HCT116 (cell line): Measurements from ENCODE around the gene FXYD6. TPM values are rescaled to one million over a fixed set of nuclear protein-coding genes. Genes with fewer than 3 reads are reported as not detected.

Experiments
- ATAC-seq: fragments of 200-7000 bp; cut with Tn5 transposase; 2 replicates; pipeline ENCODE4 v1.9.1; 2020; ENCODE audit warnings: mild to moderate bottlenecking, moderate library complexity
- BruUV-seq: library from RNA; stranded (reverse); fragments of 400-500 nt; replicated peaks from 2 replicates; lab custom pipeline; 2021; lab: Mats Ljungman, UMichigan
- CTCF ChIA-PET: fragments of 300-600 bp; sonication (Branson Sonifier 250); formaldehyde crosslinking; loops from one replicate; lab custom pipeline; 2021; ENCODE audit warnings: antibody characterized with exemption; lab: Charles Lee
- POLR2A ChIA-PET: fragments of 300-600, 350-600 bp; sonication (Branson Sonifier 250); formaldehyde crosslinking; loops from one replicate; lab custom pipeline; 2021; ENCODE audit warnings: antibody characterized with exemption; lab: Charles Lee
- RAD21 ChIA-PET, 2 experiments: fragments of 300-600 bp; sonication (Branson Sonifier 250); formaldehyde crosslinking; loops; one replicate each; lab custom pipeline; 2023; ENCODE audit warnings: low total read pairs in 2 of 2; ENCODE audit not compliant: uncharacterized antibody in 2 of 2, unreplicated experiment in 2 of 2, low non-redundant PET in 1 of 2; lab: Charles Lee
- DNase-seq: peaks from one replicate; pipeline ENCODE4 v3.0.0-alpha.2; 2010; ENCODE audit warnings: low read depth, low spot score
- H2AFZ ChIP-seq: fragments of 200-600 bp; shearing (Covaris generic), sonication (generic); 2 replicates; pipeline ENCODE4 v1.6.1; 2017; ENCODE audit warnings: low read depth, mixed run types, mixed read lengths, antibody characterized with exemption, low read length; ENCODE audit not compliant: poor library complexity, severe bottlenecking
- H3K27ac ChIP-seq: 2 replicates; pipeline ENCODE4 v1.5.1; 2012; ENCODE audit warnings: low read depth, low read length
- H3K27me3 ChIP-seq: fragments of 200-600 bp; sonication (generic); 2 replicates; pipeline ENCODE4 v1.6.1; 2016; ENCODE audit warnings: mixed run types, low read length, mixed read lengths; ENCODE audit not compliant: insufficient read depth
- H3K36me3 ChIP-seq, 2 experiments: fragments of 200-500 bp in 1 of 2; fragments of 200-600 bp in 1 of 2; sonication (Bioruptor generic) in 1 of 2; sonication (generic) in 1 of 2; 2 replicates each; pipeline versions ENCODE4 v1.5.1 to v1.6.1; 2014 to 2016; ENCODE audit warnings: low read length in 2 of 2, inconsistent platforms in 1 of 2, mixed read lengths in 1 of 2, mixed run types in 1 of 2; ENCODE audit not compliant: insufficient read depth in 2 of 2, control insufficient read depth in 1 of 2
- H3K4me1 ChIP-seq, 2 experiments: fragments of 200-600 bp in 1 of 2; sonication (generic) in 1 of 2; 2 replicates each; pipeline versions ENCODE4 v1.5.1 to v1.6.1; 2012 to 2017; ENCODE audit warnings: low read length in 2 of 2, inconsistent platforms in 1 of 2, mild to moderate bottlenecking in 1 of 2, mixed read lengths in 1 of 2, mixed run types in 1 of 2, moderate library complexity in 1 of 2; ENCODE audit not compliant: insufficient read depth in 2 of 2, control insufficient read depth in 1 of 2
- H3K4me2 ChIP-seq: fragments of 200-600 bp; sonication (generic); 2 replicates; pipeline ENCODE4 v1.6.1; 2017; ENCODE audit warnings: mixed run types, low read length, mixed read lengths
- H3K4me3 ChIP-seq, 2 experiments: fragments of 200-600 bp in 1 of 2; sonication (generic) in 1 of 2; replicated peaks in 1 of 2; 2 replicates each; pipeline ENCODE4 v1.5.1; 2011 to 2016; ENCODE audit warnings: low read length in 2 of 2, control low read depth in 1 of 2, low read depth in 1 of 2, mild to moderate bottlenecking in 1 of 2, mixed read lengths in 1 of 2, mixed run types in 1 of 2
- H3K79me2 ChIP-seq: fragments of 200-600 bp; sonication (generic); 2 replicates; pipeline ENCODE4 v1.6.1; 2017; ENCODE audit warnings: mild to moderate bottlenecking, mixed run types, low read length, moderate library complexity, mixed read lengths; ENCODE audit not compliant: insufficient read depth
- H3K9ac ChIP-seq: fragments of 200-600 bp; sonication (generic); 2 replicates; pipeline ENCODE4 v1.6.1; 2016; ENCODE audit warnings: low read length, mixed read lengths
- H3K9me2 ChIP-seq: fragments of 200-600 bp; sonication (generic), shearing (Covaris generic); 2 replicates; pipeline ENCODE4 v1.6.1; 2017; ENCODE audit warnings: mixed run types, mild to moderate bottlenecking, moderate library complexity; ENCODE audit not compliant: insufficient read depth
- H3K9me3 ChIP-seq, 2 experiments: fragments of 200-500 bp in 1 of 2; fragments of 200-600 bp in 1 of 2; sonication (Bioruptor generic) in 1 of 2; sonication (generic) in 1 of 2; 2 replicates each; pipeline ENCODE4 v1.6.1; 2014 to 2017; ENCODE audit warnings: low read length in 2 of 2, mixed read lengths in 2 of 2, inconsistent platforms in 1 of 2, low read depth in 1 of 2, mild to moderate bottlenecking in 1 of 2, mixed run types in 1 of 2, moderate library complexity in 1 of 2; ENCODE audit not compliant: control insufficient read depth in 1 of 2, insufficient read depth in 1 of 2
- H4K20me1 ChIP-seq: fragments of 200-600 bp; sonication (generic), shearing (Covaris generic); 2 replicates; pipeline ENCODE4 v1.6.1; 2017; ENCODE audit warnings: mixed run types, mild to moderate bottlenecking, moderate library complexity; ENCODE audit not compliant: insufficient read depth
- CBX3 ChIP-seq: IDR thresholded peaks from 2 replicates; pipeline ENCODE4 v1.6.1; 2012; ENCODE audit warnings: low read depth
- CEBPB ChIP-seq: IDR thresholded peaks from 2 replicates; pipeline ENCODE4 v1.6.1; 2012; ENCODE audit warnings: low read depth
- EGR1 ChIP-seq: IDR thresholded peaks from 2 replicates; pipeline ENCODE4 v1.6.1; 2012; ENCODE audit warnings: low read depth
- ELF1 ChIP-seq: IDR thresholded peaks from 2 replicates; pipeline ENCODE4 v1.6.1; 2012; ENCODE audit warnings: low read depth, borderline replicate concordance
- EZH2 ChIP-seq: fragments of 200-600 bp; sonication (generic); IDR thresholded peaks from 2 replicates; pipeline ENCODE4 v1.6.1; 2017; ENCODE audit warnings: antibody characterized with exemption, mixed run types
- POLR2A ChIP-seq: IDR thresholded peaks from 2 replicates; pipeline ENCODE4 v1.7.0; 2011; ENCODE audit warnings: borderline replicate concordance; ENCODE audit not compliant: insufficient read depth, insufficient read length; ENCODE audit errors: extremely low read depth
- POLR2AphosphoS5 ChIP-seq: IDR thresholded peaks from 2 replicates; pipeline ENCODE4 v1.6.1; 2011; ENCODE audit warnings: mild to moderate bottlenecking, low read depth, low read length, moderate library complexity
- SIN3A ChIP-seq: IDR thresholded peaks from 2 replicates; pipeline ENCODE4 v1.6.1; 2012; ENCODE audit warnings: low read depth
- SP1 ChIP-seq: IDR thresholded peaks from 2 replicates; pipeline ENCODE4 v1.6.1; 2012; ENCODE audit warnings: low read depth
- SRF ChIP-seq: IDR thresholded peaks from 2 replicates; pipeline ENCODE4 v1.6.1; 2012; ENCODE audit warnings: low read depth
- TCF7L2 ChIP-seq: IDR thresholded peaks from 2 replicates; pipeline ENCODE4 v1.7.0; 2011; ENCODE audit warnings: borderline replicate concordance, inconsistent platforms; ENCODE audit not compliant: insufficient read depth, insufficient read length; ENCODE audit errors: extremely low read depth
- YY1 ChIP-seq: IDR thresholded peaks from 2 replicates; pipeline ENCODE4 v1.6.1; 2011; ENCODE audit warnings: low read length, low read depth, moderate library complexity, mild to moderate bottlenecking; ENCODE audit not compliant: insufficient replicate concordance; ENCODE audit errors: extremely low read depth
- ZNF274 ChIP-seq: fragments of 200-500 bp; sonication (Bioruptor generic); IDR thresholded peaks from 2 replicates; pipeline ENCODE4 v1.6.1; 2014; ENCODE audit warnings: mild to moderate bottlenecking, low read depth, low read length, inconsistent platforms
- intact Hi-C: fragments of 100-400 bp; cut with micrococcal nuclease; formaldehyde crosslinking; loops from 2 replicates; pipeline ENCODE4 v1.10.0; 2022
- total RNA-seq: library from RNA; stranded (reverse); gene quantifications from one replicate; pipeline ENCODE4 v1.2.1, GENCODE V29; 2021; ENCODE audit not compliant: unreplicated experiment
- TF ChIP-seq, protein P1 (sequence below): IDR thresholded peaks from 2 replicates; pipeline ENCODE4 v1.6.1; 2011; ENCODE audit warnings: mild to moderate bottlenecking, low read length, moderate library complexity; ENCODE audit not compliant: insufficient replicate concordance; ENCODE audit errors: extremely low read depth
- TF ChIP-seq, protein P2 (sequence below): IDR thresholded peaks from 2 replicates; pipeline ENCODE4 v1.6.1; 2012
- TF ChIP-seq, protein P3 (sequence below), 3 experiments: fragments of 200-600 bp in 1 of 3; sonication (generic) in 1 of 3; IDR thresholded peaks in 2 of 3; conservative IDR thresholded peaks in 1 of 3; 2 replicates each; pipeline ENCODE4 v1.5.1; 2012 to 2017; ENCODE audit warnings: low read depth in 2 of 3, low read length in 2 of 3, antibody characterized with exemption in 1 of 3, borderline replicate concordance in 1 of 3, control low read depth in 1 of 3, mild to moderate bottlenecking in 1 of 3, mixed read lengths in 1 of 3, mixed run types in 1 of 3, moderate library complexity in 1 of 3; ENCODE audit not compliant: insufficient read depth in 1 of 3
- TF ChIP-seq, protein P4 (sequence below): IDR thresholded peaks from 2 replicates; pipeline ENCODE4 v1.6.1; 2012; ENCODE audit warnings: low read depth
- TF ChIP-seq, protein P5 (sequence below): IDR thresholded peaks from 2 replicates; pipeline ENCODE4 v1.6.1; 2012

Gene FXYD6
- total RNA-seq, 1 experiment from 2014 or later = 2.5 TPM

DNA sequence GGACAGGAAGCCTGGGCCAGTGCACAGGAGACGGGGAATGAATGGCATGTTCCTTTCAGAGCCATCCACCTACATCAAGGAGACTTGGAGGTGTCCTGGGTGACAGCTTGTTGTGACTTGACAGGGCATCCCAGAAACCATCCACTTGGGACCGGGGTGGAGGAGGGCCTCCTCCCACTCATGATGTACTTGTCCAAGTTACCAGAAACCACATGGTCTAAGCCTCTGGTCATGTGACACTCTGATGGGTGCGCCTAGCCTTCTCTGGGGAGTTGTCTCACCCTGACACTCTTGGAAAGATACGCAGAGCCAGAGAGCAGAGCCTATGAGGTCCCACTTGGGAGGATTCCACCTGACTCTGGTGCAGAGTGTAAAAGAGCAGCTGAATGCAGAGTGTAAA is 21.6 kb upstream of the FXYD6 start:
- H4K20me1 ChIP-seq = no peaks in the 10 kb centered on the region
- no peak overlapping the region for H3K27ac ChIP-seq
- ATAC-seq (no peak), DNase-seq (no peak)
- no peaks in the 10 kb centered on the region for H3K27me3 ChIP-seq
- H3K36me3 ChIP-seq = no peaks in the 10 kb centered on the region
- TF ChIP-seq, protein P1, sequence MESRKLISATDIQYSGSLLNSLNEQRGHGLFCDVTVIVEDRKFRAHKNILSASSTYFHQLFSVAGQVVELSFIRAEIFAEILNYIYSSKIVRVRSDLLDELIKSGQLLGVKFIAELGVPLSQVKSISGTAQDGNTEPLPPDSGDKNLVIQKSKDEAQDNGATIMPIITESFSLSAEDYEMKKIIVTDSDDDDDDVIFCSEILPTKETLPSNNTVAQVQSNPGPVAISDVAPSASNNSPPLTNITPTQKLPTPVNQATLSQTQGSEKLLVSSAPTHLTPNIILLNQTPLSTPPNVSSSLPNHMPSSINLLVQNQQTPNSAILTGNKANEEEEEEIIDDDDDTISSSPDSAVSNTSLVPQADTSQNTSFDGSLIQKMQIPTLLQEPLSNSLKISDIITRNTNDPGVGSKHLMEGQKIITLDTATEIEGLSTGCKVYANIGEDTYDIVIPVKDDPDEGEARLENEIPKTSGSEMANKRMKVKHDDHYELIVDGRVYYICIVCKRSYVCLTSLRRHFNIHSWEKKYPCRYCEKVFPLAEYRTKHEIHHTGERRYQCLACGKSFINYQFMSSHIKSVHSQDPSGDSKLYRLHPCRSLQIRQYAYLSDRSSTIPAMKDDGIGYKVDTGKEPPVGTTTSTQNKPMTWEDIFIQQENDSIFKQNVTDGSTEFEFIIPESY = no peak
- TF ChIP-seq YY1 (no peak), SP1 (no peak), ZNF274 (no peak), SIN3A (no peak), POLR2A (no peak), TCF7L2 (no peak), CBX3 (no peak), POLR2AphosphoS5 (no peak), SRF (no peak), ELF1 (no peak), EGR1 (no peak), CEBPB (no peak), EZH2 (no peak)
- TF ChIP-seq, protein P2, sequence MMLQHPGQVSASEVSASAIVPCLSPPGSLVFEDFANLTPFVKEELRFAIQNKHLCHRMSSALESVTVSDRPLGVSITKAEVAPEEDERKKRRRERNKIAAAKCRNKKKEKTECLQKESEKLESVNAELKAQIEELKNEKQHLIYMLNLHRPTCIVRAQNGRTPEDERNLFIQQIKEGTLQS = no peak
- TF ChIP-seq, protein P3, sequence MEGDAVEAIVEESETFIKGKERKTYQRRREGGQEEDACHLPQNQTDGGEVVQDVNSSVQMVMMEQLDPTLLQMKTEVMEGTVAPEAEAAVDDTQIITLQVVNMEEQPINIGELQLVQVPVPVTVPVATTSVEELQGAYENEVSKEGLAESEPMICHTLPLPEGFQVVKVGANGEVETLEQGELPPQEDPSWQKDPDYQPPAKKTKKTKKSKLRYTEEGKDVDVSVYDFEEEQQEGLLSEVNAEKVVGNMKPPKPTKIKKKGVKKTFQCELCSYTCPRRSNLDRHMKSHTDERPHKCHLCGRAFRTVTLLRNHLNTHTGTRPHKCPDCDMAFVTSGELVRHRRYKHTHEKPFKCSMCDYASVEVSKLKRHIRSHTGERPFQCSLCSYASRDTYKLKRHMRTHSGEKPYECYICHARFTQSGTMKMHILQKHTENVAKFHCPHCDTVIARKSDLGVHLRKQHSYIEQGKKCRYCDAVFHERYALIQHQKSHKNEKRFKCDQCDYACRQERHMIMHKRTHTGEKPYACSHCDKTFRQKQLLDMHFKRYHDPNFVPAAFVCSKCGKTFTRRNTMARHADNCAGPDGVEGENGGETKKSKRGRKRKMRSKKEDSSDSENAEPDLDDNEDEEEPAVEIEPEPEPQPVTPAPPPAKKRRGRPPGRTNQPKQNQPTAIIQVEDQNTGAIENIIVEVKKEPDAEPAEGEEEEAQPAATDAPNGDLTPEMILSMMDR (IDR thresholded peaks at IDR 0.05 in 2 of 3, conservative IDR thresholded peaks at IDR 0.05 in 1 of 3; ENCODE audit: borderline replicate concordance in 1 of 3, insufficient read depth in 1 of 3, low read depth in 2 of 3, low read length in 2 of 3) = no peak
- TF ChIP-seq, protein P4, sequence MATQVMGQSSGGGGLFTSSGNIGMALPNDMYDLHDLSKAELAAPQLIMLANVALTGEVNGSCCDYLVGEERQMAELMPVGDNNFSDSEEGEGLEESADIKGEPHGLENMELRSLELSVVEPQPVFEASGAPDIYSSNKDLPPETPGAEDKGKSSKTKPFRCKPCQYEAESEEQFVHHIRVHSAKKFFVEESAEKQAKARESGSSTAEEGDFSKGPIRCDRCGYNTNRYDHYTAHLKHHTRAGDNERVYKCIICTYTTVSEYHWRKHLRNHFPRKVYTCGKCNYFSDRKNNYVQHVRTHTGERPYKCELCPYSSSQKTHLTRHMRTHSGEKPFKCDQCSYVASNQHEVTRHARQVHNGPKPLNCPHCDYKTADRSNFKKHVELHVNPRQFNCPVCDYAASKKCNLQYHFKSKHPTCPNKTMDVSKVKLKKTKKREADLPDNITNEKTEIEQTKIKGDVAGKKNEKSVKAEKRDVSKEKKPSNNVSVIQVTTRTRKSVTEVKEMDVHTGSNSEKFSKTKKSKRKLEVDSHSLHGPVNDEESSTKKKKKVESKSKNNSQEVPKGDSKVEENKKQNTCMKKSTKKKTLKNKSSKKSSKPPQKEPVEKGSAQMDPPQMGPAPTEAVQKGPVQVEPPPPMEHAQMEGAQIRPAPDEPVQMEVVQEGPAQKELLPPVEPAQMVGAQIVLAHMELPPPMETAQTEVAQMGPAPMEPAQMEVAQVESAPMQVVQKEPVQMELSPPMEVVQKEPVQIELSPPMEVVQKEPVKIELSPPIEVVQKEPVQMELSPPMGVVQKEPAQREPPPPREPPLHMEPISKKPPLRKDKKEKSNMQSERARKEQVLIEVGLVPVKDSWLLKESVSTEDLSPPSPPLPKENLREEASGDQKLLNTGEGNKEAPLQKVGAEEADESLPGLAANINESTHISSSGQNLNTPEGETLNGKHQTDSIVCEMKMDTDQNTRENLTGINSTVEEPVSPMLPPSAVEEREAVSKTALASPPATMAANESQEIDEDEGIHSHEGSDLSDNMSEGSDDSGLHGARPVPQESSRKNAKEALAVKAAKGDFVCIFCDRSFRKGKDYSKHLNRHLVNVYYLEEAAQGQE = no peak
- TF ChIP-seq, protein P5, sequence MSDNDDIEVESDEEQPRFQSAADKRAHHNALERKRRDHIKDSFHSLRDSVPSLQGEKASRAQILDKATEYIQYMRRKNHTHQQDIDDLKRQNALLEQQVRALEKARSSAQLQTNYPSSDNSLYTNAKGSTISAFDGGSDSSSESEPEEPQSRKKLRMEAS = no peak
- H3K9ac ChIP-seq = no peak overlapping the region
- RAD21 ChIA-PET = no interaction called here
- no peaks in the 10 kb centered on the region for H3K9me3 ChIP-seq
- H3K4me3 ChIP-seq = no peak overlapping the region
- no peaks in the 10 kb centered on the region for H3K9me2 ChIP-seq
- intact Hi-C loops = no loop called here
- H3K4me1 ChIP-seq = no peaks in the 10 kb centered on the region
- no peak overlapping the region for H2AFZ ChIP-seq
- CTCF ChIA-PET = no interaction called here
- H3K79me2 ChIP-seq = no peaks in the 10 kb centered on the region
- H3K4me2 ChIP-seq = no peak overlapping the region
- POLR2A ChIA-PET = no interaction called here
- BruUV-seq = no TSS peak
